Activated CD8-positive, alpha-beta memory T cell treated with anti-CD3 and anti-CD28 coated beads for 4 hours (primary cell): ENCODE measurements around the gene SEBOX.
A peak's percentile ranks its signal among the peaks of the same experiment; 100 is the strongest.

ENCODE experiments used
- DNase-seq, 2 donors: peaks; one replicate each; pipeline ENCODE4 v3.0.0-alpha.2; 2020; ENCODE audit warnings: low read depth in 2 of 2

Gene SEBOX

GRCh38 chr17:28319598-28319935 is 45.4 kb downstream of the SEBOX start:
- DNase-seq = no peak

GRCh38 chr17:28318759-28319597 is 46.0 kb downstream of the SEBOX start, which contains the start of gene TMEM97:
Gene TMEM97 (plus strand): TSS chr17:28319200. CDS start chr17:28319240, 40 bp downstream.
- peak; percentile 86 to 92 for DNase-seq

- no peak for DNase-seq
Measured at GRCh38 chr17:28317966-28318758, 46.8 kb downstream of the SEBOX start.

GRCh38 chr17:28317099-28317965 is 47.7 kb downstream of the SEBOX start:
- DNase-seq = no peak

- no peak for DNase-seq
Measured at GRCh38 chr17:28315846-28316705, 48.9 kb downstream of the SEBOX start.

- DNase-seq = no peak
Measured at GRCh38 chr17:28313841-28314240, 51.2 kb downstream of the SEBOX start.
